ENCODE results near the gene ATP5ME.
"Not testable (repeated sequence)": the region's sequence is repeated elsewhere in the genome, so short reads cannot be mapped to it uniquely, and the experiment has no call there.

The ATP5ME gene

GRCh38 chr4:635851-636627, 38.0 kb downstream of the ATP5ME start:
- no peak for DNase-seq (ENCODE audit: low spot score)
- no peak for FAIRE-seq

GRCh38 chr4:635066-635835, 38.8 kb downstream of the ATP5ME start:
- DNase-seq (ENCODE audit: low spot score), result not testable (repeated sequence)
- peak; percentile 89 for FAIRE-seq

GRCh38 chr4:634599-634985, 39.5 kb downstream of the ATP5ME start:
- FAIRE-seq, result no peak
- DNase-seq (ENCODE audit: low spot score), result no peak

- FAIRE-seq, result no peak
- DNase-seq (ENCODE audit: low spot score), result no peak
Observed at GRCh38 chr4:633976-634598, 40.0 kb downstream of the ATP5ME start.

- FAIRE-seq (no peak), DNase-seq (ENCODE audit: low spot score) (no peak)
Observed at GRCh38 chr4:633406-633805, 40.7 kb downstream of the ATP5ME start.

GRCh38 chr4:632926-633325, 41.1 kb downstream of the ATP5ME start:
- no peak for DNase-seq (ENCODE audit: low spot score)
- no peak for FAIRE-seq

GRCh38 chr4:632196-632790, 41.8 kb downstream of the ATP5ME start:
- DNase-seq (ENCODE audit: low spot score) (no peak), FAIRE-seq (no peak)

- no peak for DNase-seq (ENCODE audit: low spot score)
- no peak for FAIRE-seq
Observed at GRCh38 chr4:630656-631055, 43.4 kb downstream of the ATP5ME start.

- FAIRE-seq, result no peak
- DNase-seq (ENCODE audit: low spot score), result no peak
Observed at GRCh38 chr4:629915-630641, 44.0 kb downstream of the ATP5ME start.

GRCh38 chr4:629636-629914, 44.5 kb downstream of the ATP5ME start:
- FAIRE-seq, result no peak
- no peak for DNase-seq (ENCODE audit: low spot score)

GRCh38 chr4:628821-629635, 45.0 kb downstream of the ATP5ME start:
- FAIRE-seq, result no peak
- no peak for DNase-seq (ENCODE audit: low spot score)

GRCh38 chr4:628311-628741, 45.8 kb downstream of the ATP5ME start:
- DNase-seq (ENCODE audit: low spot score), result no peak
- FAIRE-seq, result no peak

GRCh38 chr4:627347-628125, 46.5 kb downstream of the ATP5ME start:
- FAIRE-seq (no peak), DNase-seq (ENCODE audit: low spot score) (no peak)

GRCh38 chr4:626201-627091, 47.6 kb downstream of the ATP5ME start:
- no peak for FAIRE-seq
- DNase-seq (ENCODE audit: low spot score), result no peak

GRCh38 chr4:625631-626161, 48.4 kb downstream of the ATP5ME start:
- no peak for DNase-seq (ENCODE audit: low spot score)
- FAIRE-seq, result no peak

GRCh38 chr4:624705-625590, 49.1 kb downstream of the ATP5ME start, which contains the start of gene PDE6B:
TSS of gene PDE6B (plus strand) at chr4:625573. CDS start at chr4:625627, 54 bp downstream.
- no peak for FAIRE-seq

GRCh38 chr4:623914-624566, 50.0 kb downstream of the ATP5ME start:
- FAIRE-seq, result no peak

More at GRCh38 chr4:624705-625590, 49.1 kb downstream of the ATP5ME start, which contains the start of gene PDE6B:
- no peak for DNase-seq (ENCODE audit: low spot score)

More at GRCh38 chr4:623914-624566, 50.0 kb downstream of the ATP5ME start:
- no peak for DNase-seq (ENCODE audit: low spot score)

All from urothelium cell line (cell line).